WTC11 (cell line): ENCODE results near the gene PRDX2. TPM values are rescaled to one million over a fixed set of nuclear protein-coding genes. Genes with fewer than 3 reads are reported as not detected.

Experiments used
- ATAC-seq: fragments of 200-7000 bp; cut with Tn5 transposase; 2 replicates; pipeline ENCODE4 v1.10.0; 2021; ENCODE audit warnings: mild to moderate bottlenecking, moderate library complexity
- CTCF ChIA-PET: fragments of 300-600 bp; sonication (Branson Sonifier 250); formaldehyde crosslinking; loops from one replicate; lab custom pipeline; 2021; ENCODE audit warnings: antibody characterized with exemption; lab: Charles Lee
- POLR2A ChIA-PET: fragments of 350-600 bp; sonication (Branson Sonifier 250); formaldehyde crosslinking; loops from one replicate; lab custom pipeline; 2021; ENCODE audit warnings: antibody characterized with exemption; lab: Charles Lee
- DNase-seq: peaks from one replicate; pipeline ENCODE4 v3.0.0; 2021; ENCODE audit warnings: low spot score
- H3K27ac Mint-ChIP-seq: 2 replicates; pipeline ENCODE4 v1.8.0; 2021; ENCODE audit warnings: mixed read lengths
- H3K27me3 Mint-ChIP-seq: 2 replicates; pipeline ENCODE4 v1.8.0; 2021; ENCODE audit warnings: low read depth, mild to moderate bottlenecking, moderate library complexity, mixed read lengths
- H3K36me3 Mint-ChIP-seq: 2 replicates; pipeline ENCODE4 v1.8.0; 2021; ENCODE audit warnings: mixed read lengths
- H3K4me1 Mint-ChIP-seq: 2 replicates; pipeline ENCODE4 v1.8.0; 2022; ENCODE audit warnings: mixed read lengths
- H3K4me3 Mint-ChIP-seq: 2 replicates; pipeline ENCODE4 v1.8.0; 2021; ENCODE audit warnings: mild to moderate bottlenecking, moderate library complexity, mixed read lengths
- H3K9me3 Mint-ChIP-seq: 2 replicates; pipeline ENCODE4 v1.8.0; 2021; ENCODE audit warnings: mixed read lengths
- ATF3 ChIP-seq: sonication (generic); formaldehyde crosslinking; conservative IDR thresholded peaks from 2 replicates; pipeline ENCODE4 v1.8.1; 2022; ENCODE audit warnings: mild to moderate bottlenecking, missing genetic modification reagents
- ATF6 ChIP-seq: sonication (generic); formaldehyde crosslinking; IDR thresholded peaks from 2 replicates; pipeline ENCODE4 v1.8.1; 2023; ENCODE audit warnings: mild to moderate bottlenecking, missing genetic modification reagents
- E2F4 ChIP-seq: sonication (generic); formaldehyde crosslinking; IDR thresholded peaks from 2 replicates; pipeline ENCODE4 v1.8.1; 2022; ENCODE audit warnings: low read depth, mild to moderate bottlenecking, moderate library complexity, missing genetic modification reagents, borderline replicate concordance
- FOXJ3 ChIP-seq: sonication (generic); formaldehyde crosslinking; IDR thresholded peaks from 2 replicates; pipeline ENCODE4 v1.9.0; 2021; ENCODE audit warnings: missing genetic modification reagents, mild to moderate bottlenecking, borderline replicate concordance
- FOXK1 ChIP-seq: sonication (generic); formaldehyde crosslinking; IDR thresholded peaks from 2 replicates; pipeline ENCODE4 v1.8.0; 2022; ENCODE audit warnings: mild to moderate bottlenecking, moderate library complexity, missing genetic modification reagents
- HMGA2 ChIP-seq: fragments of 250-450 bp; sonication (Bioruptor Pico); IDR thresholded peaks from 2 replicates; pipeline ENCODE4 v1.4.0; 2021; ENCODE audit warnings: mild to moderate bottlenecking, moderate library complexity
- MXD4 ChIP-seq: fragments of 250-450 bp; sonication (Bioruptor Pico); IDR thresholded peaks from 2 replicates; pipeline ENCODE4 v1.8.0; 2021; ENCODE audit warnings: mild to moderate bottlenecking, moderate library complexity, borderline replicate concordance
- MYBL2 ChIP-seq: sonication (generic); formaldehyde crosslinking; IDR thresholded peaks from 2 replicates; pipeline ENCODE4 v1.8.1; 2023; ENCODE audit warnings: mild to moderate bottlenecking, moderate library complexity, missing genetic modification reagents
- NFYB ChIP-seq: sonication (generic); formaldehyde crosslinking; conservative IDR thresholded peaks from 2 replicates; pipeline ENCODE4 v1.8.0; 2022; ENCODE audit warnings: low read depth, missing genetic modification reagents
- PRDM15 ChIP-seq: sonication (generic); formaldehyde crosslinking; IDR thresholded peaks from 2 replicates; pipeline ENCODE4 v1.8.0; 2022; ENCODE audit warnings: missing genetic modification reagents
- SMAD3 ChIP-seq: sonication (generic); formaldehyde crosslinking; IDR thresholded peaks from 2 replicates; pipeline ENCODE4 v1.8.0; 2022; ENCODE audit warnings: missing genetic modification reagents, mild to moderate bottlenecking, borderline replicate concordance
- SP1 ChIP-seq: sonication (generic); formaldehyde crosslinking; conservative IDR thresholded peaks from 2 replicates; pipeline ENCODE4 v1.8.1; 2022; ENCODE audit warnings: missing genetic modification reagents
- ZNF138 ChIP-seq: sonication (generic); formaldehyde crosslinking; conservative IDR thresholded peaks from 2 replicates; pipeline ENCODE4 v1.8.1; 2022; ENCODE audit warnings: mild to moderate bottlenecking, moderate library complexity, missing genetic modification reagents
- ZNF281 ChIP-seq: sonication (generic); formaldehyde crosslinking; IDR thresholded peaks from 2 replicates; pipeline ENCODE4 v1.8.0; 2023; ENCODE audit warnings: mild to moderate bottlenecking, missing genetic modification reagents
- ZNF532 ChIP-seq: fragments of 250-450 bp; sonication (Bioruptor Pico); IDR thresholded peaks from 2 replicates; pipeline ENCODE4 v1.9.0; 2021; ENCODE audit warnings: mild to moderate bottlenecking, borderline replicate concordance
- total RNA-seq: library from RNA; stranded (reverse); gene quantifications from 3 replicates; pipeline ENCODE4 v1.2.3, GENCODE V29; 2021

The PRDX2 gene
- total RNA-seq, 1 experiment from 2014 or later: 378 TPM

GRCh38 chr19:12784394-12784870 is 17.2 kb downstream of the PRDX2 start (continued):
- no peak for TF ChIP-seq ZNF138
- TF ChIP-seq E2F4 (CRISPR knock-in tag): no peak
- no peak for TF ChIP-seq SP1 (CRISPR knock-in tag)
- no peak for TF ChIP-seq NFYB (CRISPR knock-in tag)
- TF ChIP-seq HMGA2 (CRISPR knock-in tag): no peak

- Mint-ChIP-seq H3K4me1 (peaks cover 21% of the 10 kb centered on the region), H3K9me3 (no peaks in the 10 kb centered on the region), H3K27ac (no peak overlapping the region), H3K27me3 (no peaks in the 10 kb centered on the region; the same call in 1 of the 2 replicates)
- no peak for DNase-seq
- ChIA-PET CTCF (interaction anchor here (1.8 kb wide), 1 partner anchor 9 kb away, joined by 10 read pairs; no protein-coding TSS in a partner anchor), POLR2A (interaction anchor here (1.7 kb wide), 1 partner anchor 8 kb away, joined by 6 read pairs; the partner anchor contains the start of gene JUNB)
- ATAC-seq: no peak
- TF ChIP-seq MXD4 (CRISPR knock-in tag) (no peak), PRDM15 (no peak), FOXJ3 (CRISPR knock-in tag) (no peak), ATF3 (CRISPR knock-in tag) (no peak), ZNF532 (CRISPR knock-in tag) (no peak), MYBL2 (CRISPR knock-in tag) (no peak), SMAD3 (CRISPR knock-in tag) (no peak)
- TF ChIP-seq, all 79 proteins: peak for 0
- no peaks in the 10 kb centered on the region for H3K36me3 Mint-ChIP-seq
- peak overlapping the region; percentile 59 for H3K4me3 Mint-ChIP-seq
Measured at GRCh38 chr19:12783849-12784393, 17.7 kb downstream of the PRDX2 start.

GRCh38 chr19:12783291-12783848 is 18.2 kb downstream of the PRDX2 start:
- ATAC-seq: no peak
- ChIA-PET POLR2A (interaction anchor here (1.7 kb wide), 1 partner anchor 8 kb away, joined by 6 read pairs; the partner anchor contains the start of gene JUNB), CTCF (interaction anchor here (0.7 to 1.8 kb wide), 8 partner anchors 10 to 102 kb away, joined by 3 to 10 read pairs (median 6); no protein-coding TSS in a partner anchor)
- TF ChIP-seq FOXK1 (CRISPR knock-in tag) (no peak), ATF6 (CRISPR knock-in tag) (no peak), HMGA2 (CRISPR knock-in tag) (no peak), ZNF281 (CRISPR knock-in tag) (no peak)

More at GRCh38 chr19:12783291-12783848, 18.2 kb downstream of the PRDX2 start:
- DNase-seq: no peak
- Mint-ChIP-seq H3K27ac (no peak overlapping the region), H3K9me3 (no peaks in the 10 kb centered on the region), H3K4me3 (peak overlapping the region; percentile 59), H3K27me3 (no peaks in the 10 kb centered on the region; the same call in 1 of the 2 replicates), H3K4me1 (peaks cover 22% of the 10 kb centered on the region), H3K36me3 (no peaks in the 10 kb centered on the region)
